SK-N-SH treated with all-trans-retinoic acid at 6 μM for 48 hours (cell line): ENCODE data around the gene RMND5A.

Experiments
- RARB ChIP-seq: fragments of 250-450 bp; sonication (Bioruptor Pico); IDR thresholded peaks from 2 replicates; pipeline ENCODE4 v1.8.0; 2021; ENCODE audit warnings: mild to moderate bottlenecking, moderate library complexity
- SNAI2 ChIP-seq: fragments of 250-450 bp; sonication (Bioruptor Pico); IDR thresholded peaks from 2 replicates; pipeline ENCODE4 v1.5.0; 2020; ENCODE audit warnings: mild to moderate bottlenecking, moderate library complexity
- TOX ChIP-seq: fragments of 250-450 bp; sonication (Bioruptor Pico); IDR thresholded peaks from 2 replicates; pipeline ENCODE4 v1.8.0; 2021; ENCODE audit warnings: mild to moderate bottlenecking, moderate library complexity, borderline replicate concordance
- ZFP3 ChIP-seq: fragments of 250-450 bp; sonication (Bioruptor Pico); IDR thresholded peaks from 2 replicates; pipeline ENCODE4 v1.5.0; 2020; ENCODE audit warnings: mild to moderate bottlenecking, moderate library complexity

DNA sequence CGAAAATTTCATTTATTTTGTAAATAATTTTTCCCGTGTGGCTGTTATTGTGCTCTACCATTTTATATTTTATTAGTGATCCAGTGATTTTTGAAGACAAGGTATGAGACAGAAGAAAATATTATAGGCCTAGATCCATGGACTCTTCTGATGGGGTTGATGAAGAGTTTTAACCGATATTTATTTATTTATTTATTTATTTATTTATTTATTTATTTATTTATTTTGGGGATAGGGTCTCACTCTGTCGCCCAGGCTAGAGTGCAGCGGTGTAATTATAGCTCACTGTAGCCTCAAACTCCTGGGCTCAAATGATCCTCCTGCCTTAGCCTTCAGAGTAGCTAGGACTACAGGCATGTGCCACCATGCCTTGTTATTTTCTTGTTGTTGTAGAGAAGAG lies 33.6 kb upstream of the RMND5A start:
- TF ChIP-seq ZFP3 (CRISPR knock-in tag): no peak
- no peak for TF ChIP-seq TOX (CRISPR knock-in tag)
- TF ChIP-seq SNAI2: no peak
- TF ChIP-seq RARB (CRISPR knock-in tag): no peak
